HepG2 (cell line): Measurements from ENCODE around the gene ZNF563. TPM values are rescaled to one million over a fixed set of nuclear protein-coding genes. Genes with fewer than 3 reads are reported as not detected.

ENCODE experiments used
- GABPB1 ChIP-seq: IDR thresholded peaks from 2 replicates; pipeline ENCODE4 v1.6.1; 2016; ENCODE audit warnings: mild to moderate bottlenecking, missing genetic modification reagents, moderate library complexity, missing compliant biosample characterization
- GATA4 ChIP-seq: sonication (generic); IDR thresholded peaks from 2 replicates; pipeline ENCODE4 v1.6.1; 2016; ENCODE audit warnings: antibody characterized with exemption, low read depth, borderline replicate concordance
- HNF4G ChIP-seq, 2 experiments: sonication (generic) in 1 of 2; formaldehyde crosslinking in 1 of 2; IDR thresholded peaks; 2 replicates each; pipeline versions ENCODE4 v1.4.0 to v1.6.1; 2011 to 2020; ENCODE audit warnings: borderline replicate concordance in 2 of 2, low read depth in 2 of 2, mild to moderate bottlenecking in 2 of 2, low read length in 1 of 2, missing genetic modification reagents in 1 of 2, moderate library complexity in 1 of 2
- HOXA7 ChIP-seq: sonication (generic); formaldehyde crosslinking; IDR thresholded peaks from 2 replicates; pipeline ENCODE4 v1.8.1; 2022; ENCODE audit warnings: mild to moderate bottlenecking, missing genetic modification reagents, moderate library complexity
- MAFK ChIP-seq, 2 experiments: IDR thresholded peaks in 1 of 2; conservative IDR thresholded peaks in 1 of 2; 2 replicates each; pipeline ENCODE4 v1.6.1; 2011; ENCODE audit warnings: improper control_type of control experiment in 2 of 2, low read length in 2 of 2
- SALL1 ChIP-seq: sonication (generic); formaldehyde crosslinking; IDR thresholded peaks from 2 replicates; pipeline ENCODE4 v1.8.0; 2022; ENCODE audit warnings: mild to moderate bottlenecking, missing genetic modification reagents
- SAP130 ChIP-seq: IDR thresholded peaks from 2 replicates; pipeline ENCODE4 v1.6.1; 2016; ENCODE audit warnings: low read depth
- SNAPC2 ChIP-seq: sonication (generic); formaldehyde crosslinking; IDR thresholded peaks from 2 replicates; pipeline ENCODE4 v1.8.1; 2022; ENCODE audit warnings: mild to moderate bottlenecking, missing genetic modification reagents
- ZBED4 ChIP-seq: sonication (generic); formaldehyde crosslinking; IDR thresholded peaks from 2 replicates; pipeline ENCODE4 v1.4.0; 2020; ENCODE audit warnings: missing genetic modification reagents, borderline replicate concordance
- ZBTB20 ChIP-seq: sonication (generic); formaldehyde crosslinking; IDR thresholded peaks from 2 replicates; pipeline ENCODE4 v1.8.1; 2023; ENCODE audit warnings: missing genetic modification reagents, low read depth, mild to moderate bottlenecking, borderline replicate concordance
- ZFAT ChIP-seq: sonication (generic); formaldehyde crosslinking; conservative IDR thresholded peaks from 2 replicates; pipeline ENCODE4 v1.8.1; 2023; ENCODE audit warnings: missing genetic modification reagents, inconsistent platforms
- ZMYM3 ChIP-seq: sonication (generic); formaldehyde crosslinking; IDR thresholded peaks from 2 replicates; pipeline ENCODE4 v1.5.1; 2020; ENCODE audit warnings: mild to moderate bottlenecking, missing genetic modification reagents
- ZNF280D ChIP-seq: sonication (generic); formaldehyde crosslinking; IDR thresholded peaks from 2 replicates; pipeline ENCODE4 v1.5.1; 2020; ENCODE audit warnings: mild to moderate bottlenecking, missing genetic modification reagents
- ZNF30 ChIP-seq: sonication (generic); formaldehyde crosslinking; IDR thresholded peaks from 2 replicates; pipeline ENCODE4 v1.5.0; 2020; ENCODE audit warnings: mild to moderate bottlenecking, missing genetic modification reagents
- ZNF451 ChIP-seq: sonication (generic); formaldehyde crosslinking; IDR thresholded peaks from 2 replicates; pipeline ENCODE4 v1.5.0; 2020; ENCODE audit warnings: mild to moderate bottlenecking, missing genetic modification reagents
- ZNF510 ChIP-seq: sonication (generic); formaldehyde crosslinking; IDR thresholded peaks from 2 replicates; pipeline ENCODE4 v1.4.0; 2020; ENCODE audit warnings: low read depth, mild to moderate bottlenecking, missing genetic modification reagents
- polyA plus RNA-seq, 8 experiments: library from polyadenylated mRNA; depleted of rRNA in 3 of 8; stranded (reverse) in 7 of 8; unstranded in 1 of 8; fragments of >200 nt; fragmentation: Illumina TruSeq in 4 of 8; extraction: Trizol in 4 of 8; gene quantifications; 2 replicates each; pipeline versions ENCODE4 v1.2.1 to v1.2.3, GENCODE V29; 2011 to 2016; ENCODE audit warnings: low read depth in 4 of 8, missing spikeins in 1 of 8, mixed read lengths in 1 of 8; ENCODE audit not compliant: insufficient read depth in 1 of 8
- total RNA-seq, 5 experiments: library from RNA; depleted of rRNA; stranded (reverse); fragments of >200 nt; fragmentation: Illumina TruSeq; extraction: Trizol; gene quantifications; 2 replicates each; pipeline ENCODE4 v1.2.3, GENCODE V29; 2016; ENCODE audit warnings: low read depth in 1 of 5
- TF ChIP-seq, protein P1 (sequence below): sonication (generic); formaldehyde crosslinking; IDR thresholded peaks from 2 replicates; pipeline ENCODE4 v1.8.1; 2022; ENCODE audit warnings: mild to moderate bottlenecking, missing genetic modification reagents

The ZNF563 gene
- total and polyA plus RNA-seq, 2 of the 13 experiments (the other 11 are each of a cell fraction or from before 2014, with no cell fraction given), result 7.5 to 19.5 TPM

DNA sequence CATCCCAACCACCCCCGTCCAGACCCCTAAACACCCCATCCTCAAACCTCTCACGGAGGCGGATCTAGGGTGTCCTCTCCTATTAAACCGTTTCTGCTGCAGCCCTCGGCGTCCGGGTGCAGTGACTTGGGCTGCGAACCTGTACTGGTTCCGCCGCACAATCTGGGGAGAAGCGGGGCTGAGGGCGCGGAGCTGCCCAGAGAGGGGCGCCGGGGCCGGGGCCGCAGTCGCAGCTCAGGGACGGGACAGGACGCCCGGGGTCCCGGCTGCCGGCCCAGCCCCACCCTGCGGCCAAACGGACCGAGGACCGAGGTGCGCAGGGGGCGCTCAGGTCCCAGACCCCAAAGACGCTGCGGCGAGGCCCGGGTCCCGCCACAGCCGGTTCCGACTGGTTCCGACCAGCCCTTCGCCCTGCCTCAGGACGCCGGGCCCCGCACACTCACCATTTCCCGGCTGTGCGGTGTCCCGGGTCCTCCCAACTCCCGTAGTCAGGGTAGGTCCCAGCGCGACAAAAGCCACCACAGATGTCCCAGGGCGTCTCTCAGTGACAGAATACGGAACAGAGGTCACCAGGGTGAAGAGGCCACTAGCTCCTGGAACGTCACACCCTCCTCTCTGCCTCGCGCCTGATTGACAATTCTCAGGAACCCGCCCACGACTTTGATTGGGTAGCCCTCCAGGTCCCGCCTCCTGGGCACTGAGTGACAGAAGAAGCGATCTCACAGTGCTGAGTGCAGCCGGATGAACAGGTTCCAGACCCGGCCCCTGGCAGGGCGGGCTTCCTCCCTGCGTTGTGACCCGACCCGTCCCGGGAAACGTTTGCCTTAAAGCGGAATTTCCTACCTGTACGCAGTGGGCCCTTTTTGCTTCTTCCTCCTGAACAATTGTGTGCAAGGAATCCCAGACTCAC is 38.9 kb downstream of the ZNF563 start, which contains the start of gene ZNF44 (continued):
- peak; percentile 34; the same call in 1 of the 2 replicates for TF ChIP-seq ZNF280D
- 0 out of 2 replicates have a peak, but pooled peaks have one; percentile 32 for TF ChIP-seq SNAPC2
- peak; percentile 64; the same call in 1 of the 2 replicates for TF ChIP-seq ZNF451
- peak; percentile 90 for TF ChIP-seq GABPB1 (CRISPR knock-in tag)
- peak; percentile 87; the same call in 1 of the 2 replicates for TF ChIP-seq ZBED4 (CRISPR knock-in tag)
- TF ChIP-seq, protein P1, sequence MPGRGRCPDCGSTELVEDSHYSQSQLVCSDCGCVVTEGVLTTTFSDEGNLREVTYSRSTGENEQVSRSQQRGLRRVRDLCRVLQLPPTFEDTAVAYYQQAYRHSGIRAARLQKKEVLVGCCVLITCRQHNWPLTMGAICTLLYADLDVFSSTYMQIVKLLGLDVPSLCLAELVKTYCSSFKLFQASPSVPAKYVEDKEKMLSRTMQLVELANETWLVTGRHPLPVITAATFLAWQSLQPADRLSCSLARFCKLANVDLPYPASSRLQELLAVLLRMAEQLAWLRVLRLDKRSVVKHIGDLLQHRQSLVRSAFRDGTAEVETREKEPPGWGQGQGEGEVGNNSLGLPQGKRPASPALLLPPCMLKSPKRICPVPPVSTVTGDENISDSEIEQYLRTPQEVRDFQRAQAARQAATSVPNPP (CRISPR knock-in tag), result peak; percentile 45; the same call in 1 of the 2 replicates
- no peak for TF ChIP-seq ZFAT (CRISPR knock-in tag)
- TF ChIP-seq SALL1, result peak; percentile 57
- no peak for TF ChIP-seq GATA4
- no peak for TF ChIP-seq ZMYM3
- TF ChIP-seq MAFK (conservative IDR thresholded peaks at IDR 0.05 in 1 of 2, IDR thresholded peaks at IDR 0.05 in 1 of 2; ENCODE audit: low read length in 2 of 2), result peak in 1 of 2 experiments; percentile 37; a peak in 1 of 4 replicates
- TF ChIP-seq HOXA7, result no peak
- 0 out of 2 replicates have a peak, but pooled peaks have one; percentile 63 for TF ChIP-seq ZNF30 (CRISPR knock-in tag)
- TF ChIP-seq HNF4G (IDR thresholded peaks at IDR 0.05; ENCODE audit: borderline replicate concordance, low read depth, low read length), result no peak; the same call in 1 of the 2 replicates
- TF ChIP-seq HNF4G (CRISPR knock-in tag; IDR thresholded peaks at IDR 0.05; ENCODE audit: borderline replicate concordance, low read depth), result peak; percentile 25; the same call in 1 of the 2 replicates
- TF ChIP-seq SAP130 (CRISPR knock-in tag), result peak; percentile 93
- TF ChIP-seq ZNF510 (CRISPR knock-in tag), result 0 out of 2 replicates have a peak, but pooled peaks have one; percentile 17
- 0 out of 2 replicates have a peak, but pooled peaks have one; percentile 20 for TF ChIP-seq ZBTB20 (CRISPR knock-in tag)
